Epithelial cell of esophagus (primary cell): ENCODE data around the gene BDNF.

Experiments
- DNase-seq: peaks from one replicate; pipeline ENCODE4 v3.0.0; 2010; ENCODE audit warnings: low read depth
- H3K4me3 ChIP-seq: 2 replicates; pipeline ENCODE4 v1.5.1; 2011; ENCODE audit warnings: mild to moderate bottlenecking, low read length, control low read depth
- CTCF ChIP-seq: IDR thresholded peaks from 2 replicates; pipeline ENCODE4 v1.5.1; 2011; ENCODE audit warnings: low read depth, mild to moderate bottlenecking, low read length, control low read depth, inconsistent platforms; ENCODE audit not compliant: insufficient read depth; ENCODE audit errors: missing control alignments

The BDNF gene

GRCh38 chr11:27722117-27722952 lies 22.1 kb upstream of the BDNF start:
- peak overlapping the region; percentile 34 for H3K4me3 ChIP-seq
- peak; percentile 75 for DNase-seq
- no peak for TF ChIP-seq CTCF

GRCh38 chr11:27721264-27722116 lies 21.2 kb upstream of the BDNF start:
- no peak for TF ChIP-seq CTCF
- peak overlapping the region; percentile 34 for H3K4me3 ChIP-seq
- DNase-seq: no peak

- peak; percentile 35 for TF ChIP-seq CTCF
- H3K4me3 ChIP-seq: no peak overlapping the region
- peak; percentile 75 for DNase-seq
These were observed 20.1 kb upstream of the BDNF start for GRCh38 chr11:27720277-27720830.

GRCh38 chr11:27719546-27719925 lies 19.3 kb upstream of the BDNF start:
- peak overlapping the region; percentile 52 for H3K4me3 ChIP-seq

GRCh38 chr11:27718863-27719545 lies 18.7 kb upstream of the BDNF start:
- DNase-seq: peak; percentile 36
- TF ChIP-seq CTCF: no peak
- peak overlapping the region; percentile 52 for H3K4me3 ChIP-seq

More at GRCh38 chr11:27719546-27719925, 19.3 kb upstream of the BDNF start:
- TF ChIP-seq CTCF: no peak
- DNase-seq: no peak

- no peak for TF ChIP-seq CTCF
- DNase-seq: peak; percentile 61
- peak overlapping the region; percentile 52 for H3K4me3 ChIP-seq
These were observed 18.1 kb upstream of the BDNF start for GRCh38 chr11:27718346-27718862.
